ENCODE results near the gene RNF32. TPM values are rescaled to one million over a fixed set of nuclear protein-coding genes. Genes with fewer than 3 reads are reported as not detected.

RNF32 gene
- total RNA-seq, 4 donors from 2014 or later, result 0.42 to 6.0 (median 1.5) TPM; not detected in 1

DNA sequence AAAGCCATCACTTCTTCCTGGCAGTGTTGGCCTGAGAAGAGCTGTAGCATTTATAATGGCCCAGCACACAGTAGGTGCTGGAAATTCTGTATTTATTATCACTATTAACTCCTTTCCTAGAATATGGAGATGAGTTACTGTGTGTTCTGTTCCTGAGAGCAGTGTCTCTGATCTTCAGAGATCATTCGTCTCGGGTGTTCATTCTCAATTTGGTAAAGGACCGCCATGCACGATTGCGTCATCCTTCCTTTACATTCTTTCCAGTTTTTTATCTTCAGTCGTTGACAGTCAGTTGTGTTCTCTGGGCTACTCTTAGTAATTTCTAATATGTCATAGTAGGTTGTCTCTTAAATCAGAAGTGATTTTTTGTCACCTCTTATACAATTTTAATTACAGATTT lies 18.6 kb downstream of the RNF32 start:
- Histone ChIP-seq H3K27me3 (no peaks in the 10 kb centered on the region), H3K4me1 (no peaks in the 10 kb centered on the region), H3K27ac (no peak overlapping the region), H3K36me3 (no peaks in the 10 kb centered on the region), H3K9me3 (no peaks in the 10 kb centered on the region), H3K4me3 (no peak overlapping the region)
- WGBS, 2 donors, result 88 to 98% methylated on average over 6 of the region's 6 CpGs
- DNase-seq (ENCODE audit: low spot score in 2 of 2), result no peak
- TF ChIP-seq, protein P1, sequence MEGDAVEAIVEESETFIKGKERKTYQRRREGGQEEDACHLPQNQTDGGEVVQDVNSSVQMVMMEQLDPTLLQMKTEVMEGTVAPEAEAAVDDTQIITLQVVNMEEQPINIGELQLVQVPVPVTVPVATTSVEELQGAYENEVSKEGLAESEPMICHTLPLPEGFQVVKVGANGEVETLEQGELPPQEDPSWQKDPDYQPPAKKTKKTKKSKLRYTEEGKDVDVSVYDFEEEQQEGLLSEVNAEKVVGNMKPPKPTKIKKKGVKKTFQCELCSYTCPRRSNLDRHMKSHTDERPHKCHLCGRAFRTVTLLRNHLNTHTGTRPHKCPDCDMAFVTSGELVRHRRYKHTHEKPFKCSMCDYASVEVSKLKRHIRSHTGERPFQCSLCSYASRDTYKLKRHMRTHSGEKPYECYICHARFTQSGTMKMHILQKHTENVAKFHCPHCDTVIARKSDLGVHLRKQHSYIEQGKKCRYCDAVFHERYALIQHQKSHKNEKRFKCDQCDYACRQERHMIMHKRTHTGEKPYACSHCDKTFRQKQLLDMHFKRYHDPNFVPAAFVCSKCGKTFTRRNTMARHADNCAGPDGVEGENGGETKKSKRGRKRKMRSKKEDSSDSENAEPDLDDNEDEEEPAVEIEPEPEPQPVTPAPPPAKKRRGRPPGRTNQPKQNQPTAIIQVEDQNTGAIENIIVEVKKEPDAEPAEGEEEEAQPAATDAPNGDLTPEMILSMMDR (IDR thresholded peaks at IDR 0.05), result no peak
- TF ChIP-seq POLR2A (IDR thresholded peaks at IDR 0.05) (no peak), EP300 (IDR thresholded peaks at IDR 0.05) (no peak)

DNA sequence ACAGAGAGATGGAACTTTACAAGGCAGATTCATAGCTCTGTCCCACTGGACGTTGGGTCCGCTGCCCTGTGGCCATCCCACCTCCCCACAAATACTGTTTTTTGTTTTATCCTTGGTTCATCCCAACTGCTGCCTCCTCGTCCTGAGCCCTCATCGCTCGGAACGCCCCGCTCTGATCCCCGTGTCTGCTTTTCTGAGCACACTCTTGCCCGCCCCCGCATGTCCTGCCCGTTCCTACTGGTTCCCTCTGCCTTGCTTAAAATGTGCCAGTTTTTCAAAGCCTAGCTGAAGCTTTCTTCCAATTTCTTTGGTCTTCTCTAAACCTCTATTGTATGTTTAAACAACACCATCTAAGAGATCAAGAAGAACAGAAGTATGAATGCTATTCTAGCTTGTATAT lies 19.4 kb downstream of the RNF32 start:
- no peaks in the 10 kb centered on the region for H3K9me3 ChIP-seq
- H3K27me3 ChIP-seq, result no peaks in the 10 kb centered on the region
- TF ChIP-seq POLR2A (IDR thresholded peaks at IDR 0.05), result no peak
- TF ChIP-seq, protein P1 (IDR thresholded peaks at IDR 0.05), result no peak
- TF ChIP-seq EP300 (IDR thresholded peaks at IDR 0.05), result no peak
- H3K4me1 ChIP-seq, result no peaks in the 10 kb centered on the region
- 54 to 61% methylated on average over 11 of the region's 11 CpGs for WGBS, 2 donors
- H3K36me3 ChIP-seq, result no peaks in the 10 kb centered on the region
- H3K27ac ChIP-seq, result no peak overlapping the region
- no peak overlapping the region for H3K4me3 ChIP-seq
- no peak for DNase-seq (ENCODE audit: low spot score in 2 of 2)

DNA sequence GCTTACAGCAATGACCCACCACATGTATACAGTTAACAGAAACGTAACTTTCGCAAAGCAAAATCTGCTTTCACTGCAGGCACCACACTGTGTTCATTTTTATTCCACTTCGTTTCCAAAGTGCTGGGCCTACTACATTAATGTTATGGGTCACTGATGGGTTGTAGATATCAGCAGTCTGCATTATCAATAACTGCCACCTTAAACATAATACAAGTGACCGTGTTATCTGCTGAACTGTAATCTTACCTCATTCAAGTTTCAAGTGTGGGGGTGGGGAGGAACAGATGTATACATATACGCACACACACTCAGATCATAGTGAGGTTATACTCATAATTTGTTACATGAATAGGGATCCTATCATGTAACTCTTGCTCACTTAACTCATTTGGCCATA lies 21.1 kb downstream of the RNF32 start:
- Histone ChIP-seq H3K27me3 (no peaks in the 10 kb centered on the region), H3K4me3 (no peak overlapping the region), H3K9me3 (no peaks in the 10 kb centered on the region), H3K27ac (no peak overlapping the region), H3K36me3 (no peaks in the 10 kb centered on the region), H3K4me1 (no peaks in the 10 kb centered on the region)
- no peak for DNase-seq (ENCODE audit: low spot score in 2 of 2)
- TF ChIP-seq, protein P1 (IDR thresholded peaks at IDR 0.05), result no peak
- no peak for TF ChIP-seq POLR2A (IDR thresholded peaks at IDR 0.05)
- no peak for TF ChIP-seq EP300 (IDR thresholded peaks at IDR 0.05)
- WGBS, 2 donors, result 91 to 96% methylated on average over 5 of the region's 5 CpGs

DNA sequence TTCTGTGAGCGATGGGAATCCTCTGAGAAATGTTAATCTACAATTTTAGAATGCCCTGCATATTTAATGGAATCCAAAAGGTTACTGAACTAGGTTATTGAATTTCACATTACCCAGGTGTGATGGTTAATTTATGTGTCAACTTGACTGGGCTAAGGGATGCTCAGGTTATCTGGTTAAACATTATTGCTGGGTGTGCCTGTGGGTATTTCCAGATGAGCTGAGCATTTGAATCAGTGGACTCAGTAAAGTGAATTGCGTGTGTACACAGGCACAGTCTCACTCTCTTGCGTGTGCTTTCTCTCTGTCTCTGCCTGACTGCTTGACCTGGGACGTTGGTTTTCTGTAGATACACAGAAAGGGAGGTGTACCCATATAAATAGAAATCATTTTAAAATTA lies 21.7 kb downstream of the RNF32 start:
- 89 to 92% methylated on average over 4 of the region's 4 CpGs for WGBS, 2 donors
- no peaks in the 10 kb centered on the region for H3K9me3 ChIP-seq
- H3K4me1 ChIP-seq, result no peaks in the 10 kb centered on the region
- H3K36me3 ChIP-seq, result no peaks in the 10 kb centered on the region
- H3K27ac ChIP-seq, result no peak overlapping the region
- H3K27me3 ChIP-seq, result no peaks in the 10 kb centered on the region
- H3K4me3 ChIP-seq, result no peak overlapping the region
- TF ChIP-seq POLR2A (IDR thresholded peaks at IDR 0.05) (no peak), EP300 (IDR thresholded peaks at IDR 0.05) (no peak)
- TF ChIP-seq, protein P1 (IDR thresholded peaks at IDR 0.05), result no peak
- no peak for DNase-seq (ENCODE audit: low spot score in 2 of 2)

DNA sequence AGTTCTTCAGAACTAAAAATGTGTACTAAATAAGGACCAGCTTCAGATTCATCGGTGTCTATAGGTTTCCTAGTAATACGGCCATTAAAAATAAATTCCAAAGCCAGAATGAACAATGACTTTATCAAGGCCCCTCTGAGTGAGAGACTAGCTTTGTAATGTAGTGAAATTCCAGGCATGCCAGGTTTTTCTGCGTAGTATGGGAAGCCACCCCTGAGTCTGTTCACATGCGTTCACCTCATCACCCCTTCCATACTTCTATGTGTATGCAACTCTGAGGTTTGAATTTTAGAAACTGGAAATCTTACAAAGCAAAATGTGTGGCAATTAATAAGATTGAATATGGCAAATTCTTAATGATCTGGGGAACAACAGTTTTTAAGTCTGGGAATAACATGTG lies 24.5 kb downstream of the RNF32 start:
- Histone ChIP-seq H3K4me1 (no peaks in the 10 kb centered on the region), H3K27ac (no peak overlapping the region), H3K27me3 (no peaks in the 10 kb centered on the region), H3K4me3 (no peak overlapping the region), H3K9me3 (no peaks in the 10 kb centered on the region), H3K36me3 (peaks cover 0 to 22% (median 0%) of the 10 kb centered on the region in 3 donors)
- TF ChIP-seq, protein P1 (IDR thresholded peaks at IDR 0.05), result no peak
- no peak for TF ChIP-seq EP300 (IDR thresholded peaks at IDR 0.05)
- DNase-seq (ENCODE audit: low spot score in 2 of 2), result no peak
- WGBS, 2 donors, result 66 to 74% methylated on average over 4 of the region's 4 CpGs

Data from tibial nerve (tissue), 4 donors.